Stimulated activated CD8-positive, alpha-beta memory T cell treated with anti-CD3 and anti-CD28 coated beads, Interleukin-7, amount 100 ng/mL, for 24 hours (primary cell): ENCODE measurements around the gene SH2D1B.
"Not testable (repeated sequence)": the region's sequence is repeated elsewhere in the genome, so short reads cannot be mapped to it uniquely, and the experiment has no call there.

ENCODE experiments used
- DNase-seq: peaks from one replicate; pipeline ENCODE4 v3.0.0-alpha.2; 2020; ENCODE audit warnings: low read depth

SH2D1B gene

GRCh38 chr1:162412002-162412401, at the start of gene SH2D1B:
SH2D1B (minus strand) TSS chr1:162412136; CDS start chr1:162412016, 120 bp downstream.
- no peak for DNase-seq

- no peak for DNase-seq
Measured at GRCh38 chr1:162458236-162458635, 46.3 kb upstream of the SH2D1B start.

- DNase-seq = no peak
Measured at GRCh38 chr1:162456323-162456722, 44.4 kb upstream of the SH2D1B start.

- not testable (repeated sequence) for DNase-seq
Measured at GRCh38 chr1:162454361-162454760, 42.4 kb upstream of the SH2D1B start.

- no peak for DNase-seq
Measured at GRCh38 chr1:162446946-162447345, 35.0 kb upstream of the SH2D1B start.

- no peak for DNase-seq
Measured at GRCh38 chr1:162444903-162445302, 33.0 kb upstream of the SH2D1B start.

- DNase-seq = not testable (repeated sequence)
Measured at GRCh38 chr1:162432977-162433713, 21.2 kb upstream of the SH2D1B start.

- DNase-seq = no peak
Measured at GRCh38 chr1:162430583-162430982, 18.6 kb upstream of the SH2D1B start.

- no peak for DNase-seq
Measured at GRCh38 chr1:162422662-162423375, 10.9 kb upstream of the SH2D1B start.

GRCh38 chr1:162421258-162422164, 9.6 kb upstream of the SH2D1B start:
- DNase-seq = no peak

GRCh38 chr1:162420120-162420519, 8.2 kb upstream of the SH2D1B start:
- no peak for DNase-seq

GRCh38 chr1:162419450-162419931, 7.6 kb upstream of the SH2D1B start:
- not testable (repeated sequence) for DNase-seq

- DNase-seq = not testable (repeated sequence)
Measured at GRCh38 chr1:162418584-162418983, 6.6 kb upstream of the SH2D1B start.

GRCh38 chr1:162417650-162418049, 5.7 kb upstream of the SH2D1B start:
- DNase-seq = no peak

GRCh38 chr1:162416909-162417308, 5.0 kb upstream of the SH2D1B start:
- DNase-seq = no peak

GRCh38 chr1:162416215-162416614, 4.3 kb upstream of the SH2D1B start:
- no peak for DNase-seq

GRCh38 chr1:162407539-162407938, 4.4 kb downstream of the SH2D1B start:
- no peak for DNase-seq

- DNase-seq = no peak
Measured at GRCh38 chr1:162406811-162407210, 5.1 kb downstream of the SH2D1B start.

- DNase-seq = no peak
Measured at GRCh38 chr1:162405800-162406199, 6.1 kb downstream of the SH2D1B start.

GRCh38 chr1:162404550-162405160, 7.3 kb downstream of the SH2D1B start:
- no peak for DNase-seq

GRCh38 chr1:162400790-162401355, 11.1 kb downstream of the SH2D1B start:
- no peak for DNase-seq
